ENCODE results near the gene TLX3.

The TLX3 gene

DNA sequence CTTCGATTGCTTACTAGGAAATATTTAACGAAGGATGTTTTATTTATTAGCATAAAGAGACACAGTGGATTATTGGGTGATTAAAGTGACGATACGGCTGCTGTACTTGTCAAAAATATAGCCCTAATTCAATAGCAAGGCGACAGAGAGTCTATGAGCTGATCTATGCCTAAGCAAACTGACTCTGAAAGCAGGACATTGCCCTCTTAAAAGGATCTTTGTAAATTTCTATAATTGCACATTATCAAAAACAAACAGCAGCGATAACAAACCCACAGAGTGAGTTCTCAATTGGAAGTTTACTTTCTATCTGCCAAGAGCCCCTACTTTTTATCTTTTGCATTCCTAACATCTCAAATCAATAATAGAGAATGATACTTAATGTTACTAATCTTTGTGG lies 31.4 kb downstream of the TLX3 start:
- ATAC-seq: no peak
- TF ChIP-seq CSDC2 (CRISPR knock-in tag; IDR thresholded peaks at IDR 0.05): no peak
- TF ChIP-seq, protein P1, sequence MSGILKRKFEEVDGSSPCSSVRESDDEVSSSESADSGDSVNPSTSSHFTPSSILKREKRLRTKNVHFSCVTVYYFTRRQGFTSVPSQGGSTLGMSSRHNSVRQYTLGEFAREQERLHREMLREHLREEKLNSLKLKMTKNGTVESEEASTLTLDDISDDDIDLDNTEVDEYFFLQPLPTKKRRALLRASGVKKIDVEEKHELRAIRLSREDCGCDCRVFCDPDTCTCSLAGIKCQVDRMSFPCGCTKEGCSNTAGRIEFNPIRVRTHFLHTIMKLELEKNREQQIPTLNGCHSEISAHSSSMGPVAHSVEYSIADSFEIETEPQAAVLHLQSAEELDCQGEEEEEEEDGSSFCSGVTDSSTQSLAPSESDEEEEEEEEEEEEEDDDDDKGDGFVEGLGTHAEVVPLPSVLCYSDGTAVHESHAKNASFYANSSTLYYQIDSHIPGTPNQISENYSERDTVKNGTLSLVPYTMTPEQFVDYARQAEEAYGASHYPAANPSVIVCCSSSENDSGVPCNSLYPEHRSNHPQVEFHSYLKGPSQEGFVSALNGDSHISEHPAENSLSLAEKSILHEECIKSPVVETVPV (CRISPR knock-in tag; IDR thresholded peaks at IDR 0.05): no peak
- no peak for TF ChIP-seq ESRRG (CRISPR knock-in tag; IDR thresholded peaks at IDR 0.05)
- TF ChIP-seq ZFP3 (CRISPR knock-in tag; IDR thresholded peaks at IDR 0.05): no peak
- TF ChIP-seq ARNTL (CRISPR knock-in tag; IDR thresholded peaks at IDR 0.05; ENCODE audit: borderline replicate concordance, low read depth): no peak
- no peak for TF ChIP-seq TCF4 (CRISPR knock-in tag; IDR thresholded peaks at IDR 0.05; ENCODE audit: borderline replicate concordance)
- TF ChIP-seq, protein P2, sequence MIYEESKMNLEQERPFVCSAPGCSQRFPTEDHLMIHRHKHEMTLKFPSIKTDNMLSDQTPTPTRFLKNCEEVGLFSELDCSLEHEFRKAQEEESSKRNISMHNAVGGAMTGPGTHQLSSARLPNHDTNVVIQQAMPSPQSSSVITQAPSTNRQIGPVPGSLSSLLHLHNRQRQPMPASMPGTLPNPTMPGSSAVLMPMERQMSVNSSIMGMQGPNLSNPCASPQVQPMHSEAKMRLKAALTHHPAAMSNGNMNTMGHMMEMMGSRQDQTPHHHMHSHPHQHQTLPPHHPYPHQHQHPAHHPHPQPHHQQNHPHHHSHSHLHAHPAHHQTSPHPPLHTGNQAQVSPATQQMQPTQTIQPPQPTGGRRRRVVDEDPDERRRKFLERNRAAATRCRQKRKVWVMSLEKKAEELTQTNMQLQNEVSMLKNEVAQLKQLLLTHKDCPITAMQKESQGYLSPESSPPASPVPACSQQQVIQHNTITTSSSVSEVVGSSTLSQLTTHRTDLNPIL (CRISPR knock-in tag; IDR thresholded peaks at IDR 0.05; ENCODE audit: low read depth): no peak
- TF ChIP-seq, protein P3, sequence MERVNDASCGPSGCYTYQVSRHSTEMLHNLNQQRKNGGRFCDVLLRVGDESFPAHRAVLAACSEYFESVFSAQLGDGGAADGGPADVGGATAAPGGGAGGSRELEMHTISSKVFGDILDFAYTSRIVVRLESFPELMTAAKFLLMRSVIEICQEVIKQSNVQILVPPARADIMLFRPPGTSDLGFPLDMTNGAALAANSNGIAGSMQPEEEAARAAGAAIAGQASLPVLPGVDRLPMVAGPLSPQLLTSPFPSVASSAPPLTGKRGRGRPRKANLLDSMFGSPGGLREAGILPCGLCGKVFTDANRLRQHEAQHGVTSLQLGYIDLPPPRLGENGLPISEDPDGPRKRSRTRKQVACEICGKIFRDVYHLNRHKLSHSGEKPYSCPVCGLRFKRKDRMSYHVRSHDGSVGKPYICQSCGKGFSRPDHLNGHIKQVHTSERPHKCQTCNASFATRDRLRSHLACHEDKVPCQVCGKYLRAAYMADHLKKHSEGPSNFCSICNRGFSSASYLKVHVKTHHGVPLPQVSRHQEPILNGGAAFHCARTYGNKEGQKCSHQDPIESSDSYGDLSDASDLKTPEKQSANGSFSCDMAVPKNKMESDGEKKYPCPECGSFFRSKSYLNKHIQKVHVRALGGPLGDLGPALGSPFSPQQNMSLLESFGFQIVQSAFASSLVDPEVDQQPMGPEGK (CRISPR knock-in tag; IDR thresholded peaks at IDR 0.05; ENCODE audit: borderline replicate concordance): no peak
- no peak for TF ChIP-seq OSR1 (CRISPR knock-in tag; IDR thresholded peaks at IDR 0.05)
- no peak for TF ChIP-seq PPARA (CRISPR knock-in tag; IDR thresholded peaks at IDR 0.05; ENCODE audit: borderline replicate concordance)

DNA sequence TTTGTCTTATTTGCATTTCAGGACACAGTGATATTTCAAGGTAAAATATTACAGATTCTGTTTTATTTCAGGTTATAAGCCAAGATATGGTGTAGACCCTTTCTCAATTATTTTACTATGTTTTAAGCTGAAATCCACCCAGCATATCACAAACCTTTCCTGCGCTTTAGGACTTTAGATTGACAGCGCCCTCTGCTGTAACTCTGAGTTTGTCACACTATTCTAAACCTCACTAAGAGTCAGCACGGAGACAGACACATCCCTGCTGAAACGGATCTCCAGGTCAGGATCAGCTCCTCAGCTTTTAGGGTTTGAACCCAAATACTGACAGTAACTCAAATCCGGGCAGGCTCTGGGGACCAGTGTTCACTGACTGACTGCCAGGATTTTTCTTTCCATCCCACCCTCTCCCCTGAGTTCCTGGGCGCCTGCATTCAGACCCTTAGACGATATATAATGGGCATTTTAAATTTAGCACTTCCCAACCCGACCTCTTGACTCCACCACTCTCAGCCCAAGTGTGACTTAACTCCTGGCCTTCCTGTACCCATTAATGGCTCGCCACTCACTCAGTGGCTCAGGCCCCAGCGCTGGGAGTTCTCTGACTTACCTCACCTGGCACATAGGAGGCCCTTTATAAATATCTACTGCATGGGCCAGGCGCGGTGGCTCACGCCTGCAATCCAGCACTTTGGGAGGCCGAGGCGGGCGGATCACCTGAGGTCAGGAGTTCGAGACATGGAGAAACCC lies 33.5 kb downstream of the TLX3 start:
- TF ChIP-seq, protein P4, sequence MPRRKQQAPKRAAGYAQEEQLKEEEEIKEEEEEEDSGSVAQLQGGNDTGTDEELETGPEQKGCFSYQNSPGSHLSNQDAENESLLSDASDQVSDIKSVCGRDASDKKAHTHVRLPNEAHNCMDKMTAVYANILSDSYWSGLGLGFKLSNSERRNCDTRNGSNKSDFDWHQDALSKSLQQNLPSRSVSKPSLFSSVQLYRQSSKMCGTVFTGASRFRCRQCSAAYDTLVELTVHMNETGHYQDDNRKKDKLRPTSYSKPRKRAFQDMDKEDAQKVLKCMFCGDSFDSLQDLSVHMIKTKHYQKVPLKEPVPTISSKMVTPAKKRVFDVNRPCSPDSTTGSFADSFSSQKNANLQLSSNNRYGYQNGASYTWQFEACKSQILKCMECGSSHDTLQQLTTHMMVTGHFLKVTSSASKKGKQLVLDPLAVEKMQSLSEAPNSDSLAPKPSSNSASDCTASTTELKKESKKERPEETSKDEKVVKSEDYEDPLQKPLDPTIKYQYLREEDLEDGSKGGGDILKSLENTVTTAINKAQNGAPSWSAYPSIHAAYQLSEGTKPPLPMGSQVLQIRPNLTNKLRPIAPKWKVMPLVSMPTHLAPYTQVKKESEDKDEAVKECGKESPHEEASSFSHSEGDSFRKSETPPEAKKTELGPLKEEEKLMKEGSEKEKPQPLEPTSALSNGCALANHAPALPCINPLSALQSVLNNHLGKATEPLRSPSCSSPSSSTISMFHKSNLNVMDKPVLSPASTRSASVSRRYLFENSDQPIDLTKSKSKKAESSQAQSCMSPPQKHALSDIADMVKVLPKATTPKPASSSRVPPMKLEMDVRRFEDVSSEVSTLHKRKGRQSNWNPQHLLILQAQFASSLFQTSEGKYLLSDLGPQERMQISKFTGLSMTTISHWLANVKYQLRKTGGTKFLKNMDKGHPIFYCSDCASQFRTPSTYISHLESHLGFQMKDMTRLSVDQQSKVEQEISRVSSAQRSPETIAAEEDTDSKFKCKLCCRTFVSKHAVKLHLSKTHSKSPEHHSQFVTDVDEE (CRISPR knock-in tag; IDR thresholded peaks at IDR 0.05): no peak
- TF ChIP-seq CSDC2 (CRISPR knock-in tag; IDR thresholded peaks at IDR 0.05) (no peak), ZNF70 (CRISPR knock-in tag; IDR thresholded peaks at IDR 0.05) (no peak), SNAI2 (CRISPR knock-in tag; IDR thresholded peaks at IDR 0.05) (no peak), ESRRG (CRISPR knock-in tag; IDR thresholded peaks at IDR 0.05) (no peak), ZC3H10 (CRISPR knock-in tag; IDR thresholded peaks at IDR 0.05) (no peak), GLIS3 (CRISPR knock-in tag; IDR thresholded peaks at IDR 0.05) (no peak), PPARA (CRISPR knock-in tag; IDR thresholded peaks at IDR 0.05; ENCODE audit: borderline replicate concordance) (no peak), ZNF565 (CRISPR knock-in tag; conservative IDR thresholded peaks at IDR 0.05; ENCODE audit: low read depth) (no peak), ZFP30 (CRISPR knock-in tag; IDR thresholded peaks at IDR 0.05) (no peak), RARB (CRISPR knock-in tag; IDR thresholded peaks at IDR 0.05) (no peak)
- TF ChIP-seq, protein P2 (CRISPR knock-in tag; IDR thresholded peaks at IDR 0.05; ENCODE audit: low read depth): no peak
- TF ChIP-seq, protein P1 (CRISPR knock-in tag; IDR thresholded peaks at IDR 0.05): no peak
- ATAC-seq: peak; percentile 99
